Aorta (tissue), 5 donors: ENCODE results near the gene UBAC2. TPM values are rescaled to one million over a fixed set of nuclear protein-coding genes. Genes with fewer than 3 reads are reported as not detected.

Experiments used
- ATAC-seq: fragments of 200-7000 bp; cut with Tn5 transposase; one replicate; pipeline ENCODE4 v1.9.1; 2022; ENCODE audit warnings: moderate library complexity; ENCODE audit not compliant: low FRiP score
- DNase-seq, 2 donors: peaks; one replicate each; pipeline ENCODE4 v3.0.0-alpha.2; 2020
- H3K27ac ChIP-seq, 2 donors: one replicate each; pipeline ENCODE4 v1.5.1; 2013; ENCODE audit warnings: low read length in 2 of 2, mild to moderate bottlenecking in 2 of 2, moderate library complexity in 2 of 2, control low read depth in 1 of 2, inconsistent platforms in 1 of 2, low read depth in 1 of 2
- H3K27me3 ChIP-seq, 2 donors: one replicate each; pipeline ENCODE4 v1.6.1; 2013; ENCODE audit warnings: control low read depth in 1 of 2, low read length in 1 of 2, mild to moderate bottlenecking in 1 of 2, moderate library complexity in 1 of 2; ENCODE audit not compliant: insufficient read depth in 2 of 2, control insufficient read depth in 1 of 2
- H3K36me3 ChIP-seq, 2 donors: one replicate each; pipeline ENCODE4 v1.6.1; 2013; ENCODE audit warnings: control low read depth in 1 of 2, low read length in 1 of 2, mild to moderate bottlenecking in 1 of 2; ENCODE audit not compliant: insufficient read depth in 2 of 2, control insufficient read depth in 1 of 2
- H3K4me1 ChIP-seq, 2 donors: one replicate each; pipeline ENCODE4 v1.6.1; 2013; ENCODE audit warnings: low read length in 2 of 2, control low read depth in 1 of 2, mild to moderate bottlenecking in 1 of 2, moderate library complexity in 1 of 2; ENCODE audit not compliant: insufficient read depth in 2 of 2, control insufficient read depth in 1 of 2
- H3K4me3 ChIP-seq, 2 donors: one replicate each; pipeline ENCODE4 v1.5.1; 2013; ENCODE audit warnings: low read length in 2 of 2, control low read depth in 1 of 2, mild to moderate bottlenecking in 1 of 2
- H3K9me3 ChIP-seq: one replicate; pipeline ENCODE4 v1.6.1; 2013; ENCODE audit warnings: mild to moderate bottlenecking, low read length; ENCODE audit not compliant: control insufficient read depth
- WGBS, 2 donors: extraction: QIAGEN DNeasy Blood & Tissue Kit; methylation state at CpG; one replicate each; pipeline ENCODE4 v1.1.7; 2013; 5-methylcytosine and 5-hydroxymethylcytosine counted together
- intact Hi-C, 2 donors: fragments of 100-400 bp; cut with DNase I; formaldehyde crosslinking; loops; one replicate each; pipeline versions ENCODE4 v1.14.2 to v1.15.0; 2022
- polyA plus RNA-seq, 2 donors: library from polyadenylated mRNA; stranded (reverse); fragments of 200-250 nt; gene quantifications; one replicate each; pipeline ENCODE4 v1.2.3, GENCODE V29; 2013
- total RNA-seq, 2 donors: library from RNA; stranded (reverse); fragmentation: NEBNext Ultra II Directional; extraction: Animal tissue kit (Norgen Biotek cat#: 25700); gene quantifications; one replicate each; pipeline ENCODE4 v1.2.1, GENCODE V29; 2021
- donor health status: healthy with polysubstance abuse.
- donor health status: Bipolar disorder and iron deficiency.
- donor health status: DM: no; HTN: no; CAD: no.
- donor health status: DM: no; HTN: no; CAD: no.
- donor health status: DM: yes; HTN: yes; CAD: no.

Gene UBAC2
- total and polyA plus RNA-seq, 4 donors = 44.4 to 54.2 (median 48.5) TPM

DNA sequence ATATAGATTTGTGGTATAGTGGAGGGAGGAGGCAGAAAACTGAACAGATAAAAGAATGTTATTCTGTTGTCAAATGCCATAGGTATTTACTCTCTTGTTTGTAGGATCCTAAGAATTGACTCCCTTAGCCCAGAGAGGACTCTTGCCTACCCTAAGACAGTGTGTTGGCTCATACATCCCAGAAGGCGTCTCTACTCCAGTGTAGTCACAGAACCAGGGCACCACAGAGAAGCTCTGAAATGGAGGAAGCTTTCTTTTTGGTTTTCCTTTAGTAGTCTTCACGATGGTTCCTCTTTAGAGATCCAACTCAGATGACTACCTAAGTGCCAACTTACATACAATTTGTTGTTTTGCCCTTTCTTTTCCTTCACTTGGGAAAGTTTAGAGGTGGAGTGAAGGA is 92.5 kb downstream of the UBAC2 start:
- intact Hi-C loops = no loop called here
- no peaks in the 10 kb centered on the region for H3K27me3 ChIP-seq
- no peaks in the 10 kb centered on the region for H3K9me3 ChIP-seq
- no peak overlapping the region for H3K4me3 ChIP-seq
- DNase-seq (no peak), ATAC-seq (no peak)
- no peaks in the 10 kb centered on the region for H3K4me1 ChIP-seq
- 96% methylated on average over 2 of the region's 2 CpGs for WGBS, 2 donors
- no peaks in the 10 kb centered on the region for H3K36me3 ChIP-seq
- no peak overlapping the region for H3K27ac ChIP-seq

- intact Hi-C loops = no loop called here
- H3K4me1 ChIP-seq = no peaks in the 10 kb centered on the region
- no peak for DNase-seq
- H3K9me3 ChIP-seq = no peaks in the 10 kb centered on the region
- no peak overlapping the region for H3K4me3 ChIP-seq
- no peak overlapping the region for H3K27ac ChIP-seq
- no peak for ATAC-seq
- no peaks in the 10 kb centered on the region for H3K27me3 ChIP-seq
- no peaks in the 10 kb centered on the region for H3K36me3 ChIP-seq
Observed at GRCh38 chr13:99294198-99294597, 93.5 kb downstream of the UBAC2 start.

- no peaks in the 10 kb centered on the region for H3K9me3 ChIP-seq
- no peaks in the 10 kb centered on the region for H3K4me1 ChIP-seq
- H3K27ac ChIP-seq = no peak overlapping the region
- intact Hi-C loops = no loop called here
- DNase-seq (no peak), ATAC-seq (no peak)
- H3K4me3 ChIP-seq = no peak overlapping the region
- no peaks in the 10 kb centered on the region for H3K36me3 ChIP-seq
- no peaks in the 10 kb centered on the region for H3K27me3 ChIP-seq
- 84 to 85% methylated on average over 7 of the region's 7 CpGs for WGBS, 2 donors
Observed at GRCh38 chr13:99294958-99295357, 94.3 kb downstream of the UBAC2 start.

GRCh38 chr13:99295488-99296252 is 95.0 kb downstream of the UBAC2 start:
- Histone ChIP-seq H3K4me3 (no peak overlapping the region), H3K27ac (no peak overlapping the region), H3K27me3 (no peaks in the 10 kb centered on the region), H3K36me3 (no peaks in the 10 kb centered on the region), H3K9me3 (no peaks in the 10 kb centered on the region), H3K4me1 (no peaks in the 10 kb centered on the region)
- intact Hi-C loops = no loop called here
- ATAC-seq = no peak
- 92 to 94% methylated on average over 12 of the region's 12 CpGs for WGBS, 2 donors
- DNase-seq = no peak

GRCh38 chr13:99296398-99296797 is 95.7 kb downstream of the UBAC2 start:
- Histone ChIP-seq H3K27me3 (no peaks in the 10 kb centered on the region), H3K9me3 (no peaks in the 10 kb centered on the region), H3K4me1 (no peaks in the 10 kb centered on the region), H3K36me3 (no peaks in the 10 kb centered on the region), H3K27ac (no peak overlapping the region), H3K4me3 (no peak overlapping the region)
- WGBS, 2 donors = 30 to 31% methylated on average over 4 of the region's 4 CpGs
- DNase-seq = no peak
- ATAC-seq = no peak
- intact Hi-C loops = no loop called here

DNA sequence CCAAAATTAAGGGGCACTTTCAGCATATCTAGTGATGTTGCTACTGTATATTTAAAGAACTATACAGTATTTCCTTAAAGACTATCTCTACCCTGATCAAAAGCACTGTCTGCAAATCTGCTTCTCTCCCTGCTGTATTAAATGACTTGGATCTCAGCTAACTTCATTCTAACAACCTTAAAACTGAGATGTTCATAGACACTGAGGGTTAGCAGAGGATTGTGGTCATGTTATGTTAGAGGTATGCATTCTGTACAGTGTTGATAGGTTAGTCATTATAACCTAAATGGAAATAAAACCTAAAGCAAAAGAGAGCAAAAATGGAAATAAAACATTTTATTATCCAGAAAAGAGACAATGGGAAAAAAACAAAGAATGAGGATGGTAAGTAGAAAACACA is 96.7 kb downstream of the UBAC2 start:
- Histone ChIP-seq H3K36me3 (no peaks in the 10 kb centered on the region), H3K9me3 (no peaks in the 10 kb centered on the region), H3K27me3 (no peaks in the 10 kb centered on the region), H3K4me1 (no peaks in the 10 kb centered on the region), H3K4me3 (no peak overlapping the region), H3K27ac (no peak overlapping the region)
- intact Hi-C loops = no loop called here
- ATAC-seq (no peak), DNase-seq (no peak)

DNA sequence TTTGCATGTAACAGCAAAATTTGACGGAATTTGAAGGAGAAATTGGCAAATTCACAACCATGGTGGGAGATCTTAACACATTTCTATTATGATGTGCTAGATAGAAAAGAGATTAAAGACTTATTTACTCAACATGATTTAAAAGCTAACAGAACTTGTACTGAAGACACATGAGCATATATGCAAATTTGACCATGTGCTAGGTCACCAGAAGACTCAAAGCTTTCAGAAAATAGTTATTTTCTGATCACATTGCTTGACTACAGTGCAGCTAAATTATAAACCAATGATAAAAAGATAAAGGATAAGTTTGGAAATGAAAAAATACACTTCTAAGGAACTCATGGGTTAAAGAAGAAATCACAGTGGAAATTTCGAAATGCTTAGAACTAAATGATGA is 97.4 kb downstream of the UBAC2 start:
- DNase-seq (no peak), ATAC-seq (no peak)
- H3K27ac ChIP-seq = no peak overlapping the region
- H3K9me3 ChIP-seq = no peaks in the 10 kb centered on the region
- no peaks in the 10 kb centered on the region for H3K4me1 ChIP-seq
- no peaks in the 10 kb centered on the region for H3K36me3 ChIP-seq
- no peaks in the 10 kb centered on the region for H3K27me3 ChIP-seq
- no peak overlapping the region for H3K4me3 ChIP-seq
- 96% methylated on average over 2 of the region's 2 CpGs for WGBS, 2 donors
- intact Hi-C loops = no loop called here

DNA sequence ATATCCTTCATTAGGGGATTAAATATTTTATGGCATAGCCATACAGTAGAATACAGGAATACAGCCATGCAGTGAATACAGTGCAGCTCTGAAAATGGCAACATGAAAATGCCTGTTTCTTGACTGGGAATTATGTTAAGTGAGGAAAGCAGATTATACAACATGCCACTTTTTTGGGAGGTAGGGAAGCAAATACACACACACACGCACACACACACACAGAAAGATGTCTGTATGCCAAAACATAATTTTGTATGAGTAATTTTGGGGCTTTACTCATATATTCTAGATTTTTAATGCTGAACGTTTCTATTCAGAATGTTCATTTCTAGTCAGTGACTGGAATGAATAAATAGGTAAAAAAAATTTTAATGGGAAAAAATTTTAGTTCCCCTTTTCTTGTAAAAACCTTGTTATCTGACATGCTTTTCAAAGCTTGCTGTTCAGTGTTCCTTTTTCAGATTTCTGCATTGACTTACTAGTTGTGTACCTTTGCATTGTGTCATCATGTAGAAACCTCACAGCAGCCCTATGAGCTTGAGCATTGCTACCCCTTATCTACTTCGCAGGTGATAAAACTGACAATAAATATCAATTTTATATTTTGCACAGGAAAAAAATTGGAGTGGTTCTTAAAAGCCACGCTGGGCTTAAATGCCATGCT is 98.7 kb downstream of the UBAC2 start:
- Histone ChIP-seq H3K9me3 (no peaks in the 10 kb centered on the region), H3K4me3 (no peak overlapping the region), H3K4me1 (no peaks in the 10 kb centered on the region), H3K36me3 (no peaks in the 10 kb centered on the region), H3K27ac (no peak overlapping the region), H3K27me3 (no peaks in the 10 kb centered on the region)
- intact Hi-C loops = no loop called here
- ATAC-seq (no peak), DNase-seq (no peak)
- 90% methylated on average over 4 of the region's 4 CpGs for WGBS, 2 donors

DNA sequence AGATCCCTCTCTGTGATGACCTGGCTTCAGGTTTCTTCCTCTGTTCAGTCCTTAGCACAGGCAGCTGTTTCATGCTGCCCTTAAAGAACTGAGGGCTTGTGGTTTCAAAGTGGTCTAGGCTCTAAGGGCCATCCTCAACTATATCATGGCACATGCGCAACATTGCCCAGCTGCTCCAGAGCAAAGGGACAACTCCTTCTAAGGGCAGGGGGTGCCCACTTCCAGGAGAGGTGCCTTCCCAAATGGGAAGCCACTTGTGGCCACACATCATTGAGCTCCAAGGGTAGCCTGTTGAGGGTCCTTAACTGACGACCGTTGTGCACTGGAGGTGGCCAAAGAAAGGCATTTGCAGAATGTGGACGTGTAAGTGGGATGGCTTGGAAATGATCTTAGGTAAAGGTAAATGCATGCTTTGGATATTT is 99.3 kb downstream of the UBAC2 start:
- no peak overlapping the region for H3K27ac ChIP-seq
- ATAC-seq = no peak

More for the DNA sequence above, 99.3 kb downstream of the UBAC2 start:
- 91% methylated on average over 4 of the region's 4 CpGs for WGBS, 2 donors
- H3K27me3 ChIP-seq = no peaks in the 10 kb centered on the region
- H3K9me3 ChIP-seq = no peaks in the 10 kb centered on the region
- DNase-seq = no peak
- no peaks in the 10 kb centered on the region for H3K4me1 ChIP-seq
- no peaks in the 10 kb centered on the region for H3K36me3 ChIP-seq
- no peak overlapping the region for H3K4me3 ChIP-seq
- intact Hi-C loops = no loop called here
